ENCODE results near the gene NFIB. TPM values are rescaled to one million over a fixed set of nuclear protein-coding genes. Genes with fewer than 3 reads are reported as not detected.

The NFIB gene
- total and polyA plus RNA-seq, 2 of the 8 experiments (the other 6 are each of a cell fraction or from before 2014, with no cell fraction given): 2.6 to 13.1 TPM

DNA sequence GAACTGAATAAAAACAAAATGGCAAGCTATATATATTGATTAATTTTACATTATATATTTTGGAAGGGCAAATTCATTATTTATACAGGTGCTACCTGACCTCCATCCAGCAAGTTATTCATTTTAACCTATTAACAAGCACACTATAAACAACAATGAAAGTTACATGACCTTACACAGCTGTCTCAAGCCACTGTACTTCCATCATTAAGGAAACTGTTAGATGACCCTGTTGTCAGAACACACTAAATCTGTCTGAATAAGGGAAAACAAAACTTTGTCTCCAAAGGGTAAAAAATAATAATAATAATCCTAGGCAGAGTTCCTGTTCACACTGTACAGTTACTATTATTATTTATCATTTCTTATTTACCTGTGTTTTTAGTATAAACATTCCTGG lies 44.0 kb downstream of the NFIB start:
- no peak overlapping the region for H3K4me2 ChIP-seq (ENCODE audit: insufficient read depth in 1 of 2, low read depth in 2 of 2, low read length in 2 of 2)
- H3K4ac ChIP-seq (replicated peaks; ENCODE audit: insufficient read length, low read depth, low read length): no peak overlapping the region
- no peak overlapping the region for H3K4me3 ChIP-seq (ENCODE audit: extremely low read depth in 1 of 4, insufficient read depth in 2 of 4, low read depth in 3 of 4, low read length in 4 of 4)
- H2AFZ ChIP-seq (ENCODE audit: low read length): no peak overlapping the region
- POLR2A ChIA-PET (ENCODE audit: partially characterized antibody): interaction anchor here (0.8 kb wide), 1 partner anchor 46 kb away, joined by 5 read pairs; no protein-coding TSS in a partner anchor
- no peaks in the 10 kb centered on the region for H3K27me3 ChIP-seq (replicated peaks in 1 of 4; ENCODE audit: control insufficient read depth in 3 of 4, extremely low read depth in 1 of 4, insufficient read depth in 3 of 4, low read length in 3 of 4)
- CTCF ChIA-PET (ENCODE audit: partially characterized antibody): no interaction called here
- H2BK5ac ChIP-seq (ENCODE audit: low read depth, low read length): no peak overlapping the region
- H2BK20ac ChIP-seq (ENCODE audit: low read length): no peak overlapping the region
- H3K4me1 ChIP-seq (replicated peaks in 1 of 4; ENCODE audit: control insufficient read depth in 3 of 4, insufficient read depth in 4 of 4, low read length in 3 of 4): peaks cover 6 to 20% (median 14%) of the 10 kb centered on the region in 4 experiments; a peak in 6 of 7 replicates
- H3K36me3 ChIP-seq (ENCODE audit: control insufficient read depth in 2 of 4, insufficient read depth in 4 of 4, low read length in 3 of 4): no peaks in the 10 kb centered on the region
- H2AK5ac ChIP-seq (ENCODE audit: low read depth, low read length): no peak overlapping the region
- H3K18ac ChIP-seq (ENCODE audit: extremely low read depth, low read length): no peak overlapping the region; the same call in 1 of the 2 replicates
- no peaks in the 10 kb centered on the region; the same call in 1 of the 2 replicates for H3K79me1 ChIP-seq (ENCODE audit: low read depth, low read length)
- H4K91ac ChIP-seq (replicated peaks; ENCODE audit: insufficient read length, low read length): no peak overlapping the region
- H3K56ac ChIP-seq (replicated peaks; ENCODE audit: insufficient read length, low read depth, low read length): no peak overlapping the region
- H2BK120ac ChIP-seq (replicated peaks; ENCODE audit: low read depth, low read length): no peak overlapping the region
- no peak overlapping the region for H4K5ac ChIP-seq (ENCODE audit: insufficient read length, low read depth, low read length)
- DNase-seq (ENCODE audit: low read depth in 1 of 2, low spot score in 2 of 2) (no peak), FAIRE-seq (no peak)
- H3K27ac ChIP-seq (ENCODE audit: low read depth, low read length): no peak overlapping the region
- no peak overlapping the region for H3K23ac ChIP-seq (ENCODE audit: insufficient read length)
- no peak overlapping the region for H3K14ac ChIP-seq (ENCODE audit: insufficient read length)
- peaks cover 4% of the 10 kb centered on the region; the same call in 1 of the 2 replicates for H3K23me2 ChIP-seq (ENCODE audit: low read depth, low read length)
- no peak overlapping the region for H2BK15ac ChIP-seq (ENCODE audit: low read length)
- H3K79me2 ChIP-seq (ENCODE audit: control insufficient read depth in 1 of 2, insufficient read depth in 2 of 2, low read length in 2 of 2): peaks cover 0 to 13% of the 10 kb centered on the region in 2 experiments; a peak in 2 of 4 replicates
- no peaks in the 10 kb centered on the region for H3K9me3 ChIP-seq (ENCODE audit: insufficient read depth in 2 of 2, low read depth in 1 of 2, low read length in 1 of 2)
- H4K20me1 ChIP-seq (replicated peaks in 1 of 2; ENCODE audit: control insufficient read depth in 1 of 2, insufficient read depth in 2 of 2, low read length in 2 of 2): no peaks in the 10 kb centered on the region
- no peak overlapping the region for H4K8ac ChIP-seq (ENCODE audit: extremely low read depth, insufficient read depth, low read length)
- no peak overlapping the region for H3K9ac ChIP-seq (replicated peaks in 1 of 4; ENCODE audit: extremely low read depth in 1 of 4, low read depth in 3 of 4, low read length in 3 of 4)
- no peak overlapping the region for H2BK12ac ChIP-seq (ENCODE audit: low read depth, low read length)
- TF ChIP-seq NANOG (IDR thresholded peaks at IDR 0.05; ENCODE audit: insufficient read depth, low read depth, low read length, poor library complexity, severe bottlenecking): no peak
- no peak for TF ChIP-seq EGR1 (IDR thresholded peaks at IDR 0.05; ENCODE audit: borderline replicate concordance, low read depth, low read length)
- TF ChIP-seq JUND (IDR thresholded peaks at IDR 0.05; ENCODE audit: low read length): no peak
- TF ChIP-seq SAP30 (IDR thresholded peaks at IDR 0.05; ENCODE audit: insufficient read depth, insufficient replicate concordance, low read length): no peak
- no peak for TF ChIP-seq PHF8 (conservative IDR thresholded peaks at IDR 0.05; ENCODE audit: low read depth, low read length)
- TF ChIP-seq FOSL1 (IDR thresholded peaks at IDR 0.05; ENCODE audit: insufficient read depth, low read depth, low read length): no peak
- no peak for TF ChIP-seq CTBP2 (IDR thresholded peaks at IDR 0.05; ENCODE audit: borderline replicate concordance, insufficient read depth, insufficient read length, low read length)
- TF ChIP-seq SIRT6 (IDR thresholded peaks at IDR 0.05; ENCODE audit: low read length): no peak
- no peak for TF ChIP-seq CHD1 (IDR thresholded peaks at IDR 0.05; ENCODE audit: low read depth, low read length)
- TF ChIP-seq MAFK (IDR thresholded peaks at IDR 0.05; ENCODE audit: low read depth, low read length): no peak
- no peak for TF ChIP-seq KDM4A (IDR thresholded peaks at IDR 0.05; ENCODE audit: low read depth, low read length, severe bottlenecking)
- no peak for TF ChIP-seq KDM5A (IDR thresholded peaks at IDR 0.05; ENCODE audit: low read length)
- TF ChIP-seq SP1 (IDR thresholded peaks at IDR 0.05; ENCODE audit: low read depth, low read length): no peak
- TF ChIP-seq SRF (IDR thresholded peaks at IDR 0.05; ENCODE audit: low read depth, low read length): no peak
- TF ChIP-seq RAD21 (IDR thresholded peaks at IDR 0.05 in 1 of 2, conservative IDR thresholded peaks at IDR 0.05 in 1 of 2; ENCODE audit: low read depth in 2 of 2, low read length in 2 of 2): no peak
